ENCODE data around the gene ZMIZ1. TPM values are rescaled to one million over a fixed set of nuclear protein-coding genes. Genes with fewer than 3 reads are reported as not detected.

ZMIZ1 gene
- total and polyA plus RNA-seq, 4 donors = 3.9 to 19.1 (median 9.8) TPM

DNA sequence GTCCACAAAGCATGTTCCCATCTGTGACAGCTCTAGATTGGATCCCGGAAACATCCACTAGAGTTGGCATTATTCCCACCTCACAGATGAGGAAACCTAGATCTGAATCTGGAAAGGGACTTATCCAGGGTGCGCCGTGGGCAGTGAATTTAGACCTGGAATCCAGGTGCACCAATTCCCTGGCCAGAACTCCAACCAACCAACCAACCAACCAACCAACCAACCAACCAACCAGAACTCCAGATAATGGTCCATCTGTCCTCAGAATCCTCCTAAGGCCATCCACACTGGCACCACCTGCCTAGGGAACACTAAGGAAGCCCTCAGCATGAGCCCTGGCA, 42.0 kb upstream of the ZMIZ1 start:
- H3K9me3 ChIP-seq (ENCODE audit: control insufficient read depth in 4 of 4, low read length in 3 of 4) = no peaks in the 10 kb centered on the region
- peaks cover 22 to 39% (median 30%) of the 10 kb centered on the region in 4 donors for H3K4me1 ChIP-seq (ENCODE audit: control insufficient read depth in 4 of 4, insufficient read depth in 4 of 4, low read length in 3 of 4)
- 95% methylated on average over 3 of the region's 3 CpGs for WGBS
- H3K27ac ChIP-seq (ENCODE audit: low read depth in 1 of 2, low read length in 2 of 2) = no peak overlapping the region
- no peaks in the 10 kb centered on the region for H3K36me3 ChIP-seq (ENCODE audit: control insufficient read depth in 4 of 4, insufficient read depth in 3 of 4, low read depth in 1 of 4, low read length in 3 of 4)
- no peak for DNase-seq (ENCODE audit: low spot score)
- no peak overlapping the region for H3K9ac ChIP-seq (ENCODE audit: low read depth in 1 of 2, low read length in 2 of 2)
- no peak overlapping the region for H3K4me3 ChIP-seq (ENCODE audit: low read depth in 1 of 3, low read length in 3 of 3)
- H3K27me3 ChIP-seq (ENCODE audit: control insufficient read depth in 4 of 4, insufficient read depth in 4 of 4, low read length in 3 of 4) = no peaks in the 10 kb centered on the region
- TF ChIP-seq YY1 (IDR thresholded peaks at IDR 0.05) = no peak
- no peak for TF ChIP-seq NR2F2 (IDR thresholded peaks at IDR 0.05)
- no peak for TF ChIP-seq HNF4G (IDR thresholded peaks at IDR 0.05)
- no peak for TF ChIP-seq HNF4A (conservative IDR thresholded peaks at IDR 0.05)
- TF ChIP-seq, protein P1, sequence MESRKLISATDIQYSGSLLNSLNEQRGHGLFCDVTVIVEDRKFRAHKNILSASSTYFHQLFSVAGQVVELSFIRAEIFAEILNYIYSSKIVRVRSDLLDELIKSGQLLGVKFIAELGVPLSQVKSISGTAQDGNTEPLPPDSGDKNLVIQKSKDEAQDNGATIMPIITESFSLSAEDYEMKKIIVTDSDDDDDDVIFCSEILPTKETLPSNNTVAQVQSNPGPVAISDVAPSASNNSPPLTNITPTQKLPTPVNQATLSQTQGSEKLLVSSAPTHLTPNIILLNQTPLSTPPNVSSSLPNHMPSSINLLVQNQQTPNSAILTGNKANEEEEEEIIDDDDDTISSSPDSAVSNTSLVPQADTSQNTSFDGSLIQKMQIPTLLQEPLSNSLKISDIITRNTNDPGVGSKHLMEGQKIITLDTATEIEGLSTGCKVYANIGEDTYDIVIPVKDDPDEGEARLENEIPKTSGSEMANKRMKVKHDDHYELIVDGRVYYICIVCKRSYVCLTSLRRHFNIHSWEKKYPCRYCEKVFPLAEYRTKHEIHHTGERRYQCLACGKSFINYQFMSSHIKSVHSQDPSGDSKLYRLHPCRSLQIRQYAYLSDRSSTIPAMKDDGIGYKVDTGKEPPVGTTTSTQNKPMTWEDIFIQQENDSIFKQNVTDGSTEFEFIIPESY (IDR thresholded peaks at IDR 0.05) = no peak
- no peak for TF ChIP-seq EGR1 (IDR thresholded peaks at IDR 0.05; ENCODE audit: low read depth in 2 of 2)
- TF ChIP-seq, protein P2, sequence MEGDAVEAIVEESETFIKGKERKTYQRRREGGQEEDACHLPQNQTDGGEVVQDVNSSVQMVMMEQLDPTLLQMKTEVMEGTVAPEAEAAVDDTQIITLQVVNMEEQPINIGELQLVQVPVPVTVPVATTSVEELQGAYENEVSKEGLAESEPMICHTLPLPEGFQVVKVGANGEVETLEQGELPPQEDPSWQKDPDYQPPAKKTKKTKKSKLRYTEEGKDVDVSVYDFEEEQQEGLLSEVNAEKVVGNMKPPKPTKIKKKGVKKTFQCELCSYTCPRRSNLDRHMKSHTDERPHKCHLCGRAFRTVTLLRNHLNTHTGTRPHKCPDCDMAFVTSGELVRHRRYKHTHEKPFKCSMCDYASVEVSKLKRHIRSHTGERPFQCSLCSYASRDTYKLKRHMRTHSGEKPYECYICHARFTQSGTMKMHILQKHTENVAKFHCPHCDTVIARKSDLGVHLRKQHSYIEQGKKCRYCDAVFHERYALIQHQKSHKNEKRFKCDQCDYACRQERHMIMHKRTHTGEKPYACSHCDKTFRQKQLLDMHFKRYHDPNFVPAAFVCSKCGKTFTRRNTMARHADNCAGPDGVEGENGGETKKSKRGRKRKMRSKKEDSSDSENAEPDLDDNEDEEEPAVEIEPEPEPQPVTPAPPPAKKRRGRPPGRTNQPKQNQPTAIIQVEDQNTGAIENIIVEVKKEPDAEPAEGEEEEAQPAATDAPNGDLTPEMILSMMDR (IDR thresholded peaks at IDR 0.05; ENCODE audit: low read depth, low read length, missing input control) = no peak
- no peak for TF ChIP-seq RAD21 (IDR thresholded peaks at IDR 0.05)

DNA sequence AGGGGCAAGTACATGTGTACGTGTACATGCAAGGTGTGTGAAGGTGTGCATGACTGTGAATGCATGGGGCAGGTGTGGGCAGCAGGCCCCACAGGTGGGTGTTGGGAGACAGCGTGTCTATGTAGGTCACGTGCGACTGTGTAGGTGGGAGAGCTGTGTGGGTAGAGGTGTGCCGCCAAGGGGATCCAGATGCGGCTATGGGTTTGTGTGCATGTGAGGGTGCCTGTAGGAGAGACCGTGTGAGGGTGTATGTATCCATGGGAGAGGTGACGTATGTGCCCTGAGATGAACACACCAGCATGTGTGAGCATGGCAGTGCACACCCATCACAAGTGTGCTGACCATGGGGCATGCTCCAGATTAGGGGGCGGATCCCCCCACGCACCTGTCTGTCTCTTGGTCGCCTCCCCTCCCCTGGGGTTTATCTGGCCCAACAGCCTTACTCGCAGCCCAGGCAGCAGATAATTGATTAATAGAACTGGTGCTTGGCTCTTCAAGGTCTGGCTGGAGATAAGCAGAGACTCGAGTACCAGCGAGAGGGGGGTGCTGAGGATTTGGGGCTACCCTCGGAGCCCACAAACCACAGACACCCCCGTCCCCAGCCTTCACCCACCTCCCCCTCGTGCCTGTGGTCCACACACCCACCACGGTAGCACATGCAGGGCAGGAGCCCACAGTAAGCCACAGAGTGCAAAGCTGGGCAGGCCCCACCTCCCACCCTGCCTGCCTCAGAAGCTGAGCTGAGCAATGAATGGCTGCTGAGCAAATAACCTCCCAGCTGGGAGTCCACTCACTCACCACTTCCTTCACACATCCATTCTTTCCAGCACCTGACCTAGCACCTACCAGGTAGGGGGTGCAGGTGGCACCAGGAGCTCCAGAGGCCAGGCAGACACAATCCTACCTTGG, 41.4 kb upstream of the ZMIZ1 start:
- Histone ChIP-seq H3K4me1 (ENCODE audit: control insufficient read depth in 4 of 4, insufficient read depth in 4 of 4, low read length in 3 of 4) (peaks cover 22 to 36% (median 29%) of the 10 kb centered on the region in 4 donors), H3K27ac (ENCODE audit: low read depth in 1 of 2, low read length in 2 of 2) (no peak overlapping the region), H3K36me3 (ENCODE audit: control insufficient read depth in 4 of 4, insufficient read depth in 3 of 4, low read depth in 1 of 4, low read length in 3 of 4) (no peaks in the 10 kb centered on the region), H3K4me3 (ENCODE audit: low read depth in 1 of 3, low read length in 3 of 3) (no peak overlapping the region), H3K9ac (ENCODE audit: low read depth in 1 of 2, low read length in 2 of 2) (no peak overlapping the region), H3K27me3 (ENCODE audit: control insufficient read depth in 4 of 4, insufficient read depth in 4 of 4, low read length in 3 of 4) (no peaks in the 10 kb centered on the region), H3K9me3 (ENCODE audit: control insufficient read depth in 4 of 4, low read length in 3 of 4) (no peaks in the 10 kb centered on the region)
- 82% methylated on average over 18 of the region's 18 CpGs for WGBS
- no peak for TF ChIP-seq FOXA2 (IDR thresholded peaks at IDR 0.05)
- TF ChIP-seq RXRA (IDR thresholded peaks at IDR 0.05) = no peak
- TF ChIP-seq NR2F2 (IDR thresholded peaks at IDR 0.05) = no peak
- no peak for TF ChIP-seq HNF4G (IDR thresholded peaks at IDR 0.05)
- TF ChIP-seq FOXA1 (IDR thresholded peaks at IDR 0.05) = no peak
- TF ChIP-seq, protein P1 (IDR thresholded peaks at IDR 0.05) = no peak
- TF ChIP-seq, protein P3, sequence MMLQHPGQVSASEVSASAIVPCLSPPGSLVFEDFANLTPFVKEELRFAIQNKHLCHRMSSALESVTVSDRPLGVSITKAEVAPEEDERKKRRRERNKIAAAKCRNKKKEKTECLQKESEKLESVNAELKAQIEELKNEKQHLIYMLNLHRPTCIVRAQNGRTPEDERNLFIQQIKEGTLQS (IDR thresholded peaks at IDR 0.05) = no peak
- peak; percentile 85 for DNase-seq (ENCODE audit: low spot score)
